Endodermal cell (in vitro differentiated cells): ENCODE results near the gene CLDN22. TPM values are rescaled to one million over a fixed set of nuclear protein-coding genes. Genes with fewer than 3 reads are reported as not detected.

Source experiments
- DNase-seq: peaks from one replicate; pipeline ENCODE4 v3.0.0-alpha.2; 2017
- H3K27ac ChIP-seq: 2 replicates; pipeline ENCODE4 v1.5.1; 2013; ENCODE audit warnings: mild to moderate bottlenecking, low read depth, low read length, moderate library complexity
- H3K27me3 ChIP-seq: 2 replicates; pipeline ENCODE4 v1.6.1; 2013; ENCODE audit warnings: mild to moderate bottlenecking, low read length, moderate library complexity; ENCODE audit not compliant: insufficient read depth, control insufficient read depth, poor library complexity, severe bottlenecking
- H3K36me3 ChIP-seq: 2 replicates; pipeline ENCODE4 v1.7.0; 2013; ENCODE audit warnings: mild to moderate bottlenecking, low read length, moderate library complexity; ENCODE audit not compliant: control insufficient read depth, insufficient read depth
- H3K4me1 ChIP-seq: one replicate; pipeline ENCODE4 v1.7.0; 2013; ENCODE audit warnings: low read length; ENCODE audit not compliant: control insufficient read depth, insufficient read depth
- H3K4me3 ChIP-seq: 2 replicates; pipeline ENCODE4 v1.5.1; 2013; ENCODE audit warnings: mild to moderate bottlenecking, low read length, moderate library complexity
- H3K9ac ChIP-seq: 2 replicates; pipeline ENCODE4 v1.6.1; 2013; ENCODE audit warnings: mild to moderate bottlenecking, low read length, moderate library complexity; ENCODE audit not compliant: poor library complexity, severe bottlenecking; ENCODE audit errors: extremely low read depth
- H3K9me3 ChIP-seq: 2 replicates; pipeline ENCODE4 v1.6.1; 2013; ENCODE audit warnings: mild to moderate bottlenecking, low read length, moderate library complexity; ENCODE audit not compliant: control insufficient read depth
- H3K27ac Mint-ChIP-seq: 2 replicates; pipeline ENCODE4 v1.8.0; 2020; ENCODE audit warnings: mixed read lengths
- H3K27me3 Mint-ChIP-seq: 2 replicates; pipeline ENCODE4 v1.8.0; 2021; ENCODE audit warnings: mild to moderate bottlenecking, mixed read lengths; ENCODE audit not compliant: insufficient read depth
- H3K36me3 Mint-ChIP-seq: 2 replicates; pipeline ENCODE4 v1.8.0; 2020; ENCODE audit warnings: low read depth, mixed read lengths
- H3K4me1 Mint-ChIP-seq: 2 replicates; pipeline ENCODE4 v1.8.0; 2020; ENCODE audit warnings: mixed read lengths
- H3K4me3 Mint-ChIP-seq: 2 replicates; pipeline ENCODE4 v1.8.0; 2020; ENCODE audit warnings: mild to moderate bottlenecking, moderate library complexity, mixed read lengths
- H3K9me3 Mint-ChIP-seq: 2 replicates; pipeline ENCODE4 v1.8.0; 2020; ENCODE audit warnings: mild to moderate bottlenecking, mixed read lengths
- CTCF ChIP-seq: fragments of 200-600 bp; sonication (generic); conservative IDR thresholded peaks from 2 replicates; pipeline ENCODE4 v1.5.0; 2021; ENCODE audit warnings: antibody characterized with exemption, mild to moderate bottlenecking
- WGBS, 2 experiments: methylation state at CpG; one replicate each; pipeline versions ENCODE4 v1.1.5 to v1.1.7; 2013; ENCODE audit warnings: missing lambda C conversion rate in 2 of 2, mixed read lengths in 1 of 2; ENCODE audit not compliant: insufficient coverage in 1 of 2, insufficient read length in 1 of 2; 5-methylcytosine and 5-hydroxymethylcytosine counted together
- total RNA-seq, 2 donors: library from RNA; stranded (reverse); fragmentation: NEBNext Ultra II Directional in 1 of 2; extraction: Animal tissue kit (Norgen Biotek cat#: 25700) in 1 of 2; gene quantifications; 2 replicates in 1 of 2; 3 replicates in 1 of 2; pipeline ENCODE4 v1.2.1, GENCODE V29; 2021

CLDN22 gene
- total RNA-seq, 2 donors from 2014 or later = 0.15 TPM; not detected in 1

GRCh38 chr4:183347566-183347965, 27.5 kb upstream of the CLDN22 start:
- Mint-ChIP-seq H3K36me3 (no peaks in the 10 kb centered on the region), H3K4me1 (peaks cover 14% of the 10 kb centered on the region), H3K27me3 (peaks cover 3% of the 10 kb centered on the region), H3K27ac (no peak overlapping the region), H3K9me3 (no peaks in the 10 kb centered on the region), H3K4me3 (no peak overlapping the region)
- Histone ChIP-seq H3K4me1 (peaks cover 6% of the 10 kb centered on the region), H3K27ac (no peak overlapping the region), H3K27me3 (no peaks in the 10 kb centered on the region), H3K4me3 (no peak overlapping the region), H3K9me3 (no peaks in the 10 kb centered on the region), H3K9ac (no peak overlapping the region), H3K36me3 (no peaks in the 10 kb centered on the region)
- WGBS, 2 experiments = 93 to 96% methylated on average over 3 to 4 of the region's 4 CpGs
- no peak for DNase-seq
- TF ChIP-seq CTCF = no peak

DNA sequence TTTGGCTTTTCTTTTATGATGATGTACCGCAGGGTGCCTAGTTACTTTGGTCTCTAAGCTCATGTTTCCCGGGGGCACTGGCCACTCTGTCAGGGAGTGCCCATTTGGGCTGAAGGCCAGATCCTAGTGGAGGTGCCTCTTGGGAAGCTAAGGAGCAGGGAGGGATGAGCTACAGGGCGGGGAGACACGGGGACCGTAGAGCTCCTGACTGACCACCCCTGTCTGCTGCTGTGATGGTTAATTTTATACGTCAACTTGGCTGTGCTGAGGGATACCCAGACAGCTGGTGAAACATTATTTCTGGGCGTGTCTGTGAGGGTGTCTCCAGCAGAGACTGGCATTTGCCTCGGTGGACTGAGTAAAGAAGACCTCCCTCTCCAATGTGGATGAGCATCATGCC, 27.1 kb upstream of the CLDN22 start:
- Histone ChIP-seq H3K4me1 (peaks cover 4% of the 10 kb centered on the region), H3K27me3 (no peaks in the 10 kb centered on the region), H3K27ac (no peak overlapping the region), H3K36me3 (no peaks in the 10 kb centered on the region), H3K9me3 (no peaks in the 10 kb centered on the region), H3K9ac (no peak overlapping the region), H3K4me3 (no peak overlapping the region)
- Mint-ChIP-seq H3K27me3 (peaks cover 4% of the 10 kb centered on the region), H3K9me3 (no peaks in the 10 kb centered on the region), H3K4me3 (no peak overlapping the region), H3K4me1 (peaks cover 11% of the 10 kb centered on the region), H3K27ac (no peak overlapping the region), H3K36me3 (no peaks in the 10 kb centered on the region)
- no peak for TF ChIP-seq CTCF
- no peak for DNase-seq
- 92 to 95% methylated on average over 4 to 8 of the region's 8 CpGs for WGBS, 2 experiments

DNA sequence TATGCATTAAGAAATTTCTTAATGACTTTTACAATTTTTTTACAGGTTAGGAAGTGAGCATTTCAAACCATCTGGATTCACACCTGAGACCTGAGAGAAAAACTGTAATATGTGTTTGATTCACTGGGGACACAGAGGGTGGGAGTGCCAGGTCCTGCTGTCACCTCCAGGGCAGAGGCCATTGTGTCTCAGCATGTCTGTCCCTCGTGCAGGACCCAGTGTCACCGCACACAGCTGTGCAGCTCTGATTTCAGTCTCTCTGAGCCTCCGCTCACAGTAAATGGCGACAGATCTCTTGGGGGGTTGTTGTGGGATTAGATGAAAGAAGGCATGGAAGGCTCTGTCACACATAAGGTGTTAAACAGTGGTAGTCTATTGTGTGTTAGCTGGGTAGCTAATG, 25.2 kb upstream of the CLDN22 start:
- WGBS, 2 experiments = 70 to 72% methylated on average over 3 to 4 of the region's 4 CpGs
- no peak overlapping the region for H3K4me3 ChIP-seq
- peaks cover 3% of the 10 kb centered on the region for H3K27me3 Mint-ChIP-seq
- H3K4me3 Mint-ChIP-seq = no peak overlapping the region
- peak overlapping the region; percentile 45 for H3K27ac Mint-ChIP-seq
- H3K36me3 ChIP-seq = no peaks in the 10 kb centered on the region
- H3K9ac ChIP-seq = peak overlapping the region; percentile 21
- no peaks in the 10 kb centered on the region for H3K9me3 Mint-ChIP-seq
- no peak for DNase-seq
- no peaks in the 10 kb centered on the region for H3K9me3 ChIP-seq
- no peaks in the 10 kb centered on the region for H3K36me3 Mint-ChIP-seq
- peaks cover 4% of the 10 kb centered on the region for H3K4me1 ChIP-seq
- no peak for TF ChIP-seq CTCF
- H3K27ac ChIP-seq = peak overlapping the region; percentile 51
- H3K27me3 ChIP-seq = no peaks in the 10 kb centered on the region
- H3K4me1 Mint-ChIP-seq = peaks cover 6% of the 10 kb centered on the region
